ENCODE measurements around the gene NUDCD3. TPM values are rescaled to one million over a fixed set of nuclear protein-coding genes. Genes with fewer than 3 reads are reported as not detected.
"Not testable (repeated sequence)": the region's sequence is repeated elsewhere in the genome, so short reads cannot be mapped to it uniquely, and the experiment has no call there.

Gene NUDCD3
- total RNA-seq, 2 donors from 2014 or later = 105 to 120 TPM

GRCh38 chr7:44447874-44448425 lies 42.5 kb downstream of the NUDCD3 start:
- no peak for ATAC-seq (replicated peaks in 1 of 2)
- H3K4me1 Mint-ChIP-seq (ENCODE audit: low read depth) = peaks cover 48% of the 10 kb centered on the region
- no peak overlapping the region for H3K27ac Mint-ChIP-seq
- no peaks in the 10 kb centered on the region for H3K27me3 Mint-ChIP-seq (ENCODE audit: low read depth)
- no peaks in the 10 kb centered on the region for H3K9me3 Mint-ChIP-seq
- DNase-seq = no peak
- H3K4me3 Mint-ChIP-seq = no peak overlapping the region
- H3K36me3 Mint-ChIP-seq (ENCODE audit: insufficient read depth in 2 of 2) = peaks cover 22 to 31% of the 10 kb centered on the region in 2 donors

DNA sequence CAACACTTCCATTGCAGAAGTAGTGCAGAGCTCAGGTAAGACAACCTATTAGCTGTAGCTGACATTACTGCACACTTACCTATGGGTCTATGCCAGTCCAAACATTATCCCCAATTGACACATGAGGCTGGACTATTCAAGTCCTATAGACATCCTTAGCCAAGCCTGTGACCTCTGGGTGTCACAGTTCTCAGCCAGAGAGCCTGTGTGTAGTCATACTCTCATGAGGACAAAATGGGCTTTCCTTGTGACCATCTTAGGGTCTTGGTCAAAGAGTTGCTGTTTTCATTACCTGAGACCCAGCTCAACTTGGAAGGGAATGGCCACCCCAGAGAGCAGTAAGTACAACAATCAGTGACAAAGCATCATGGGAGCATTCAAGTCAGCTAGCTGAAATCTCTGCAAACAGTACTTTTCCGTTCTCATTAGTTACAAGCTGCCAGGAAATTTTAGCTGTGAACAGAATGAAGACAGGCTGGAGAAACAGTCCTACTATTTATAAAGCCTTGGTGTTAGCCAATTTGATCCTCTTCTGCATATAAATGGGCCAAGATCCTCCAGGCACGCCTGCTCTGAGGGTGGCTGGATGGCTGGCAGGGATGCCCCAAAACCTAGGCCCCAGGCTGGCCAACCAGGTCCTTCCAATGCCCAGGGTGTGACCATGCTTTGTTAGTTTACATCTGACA lies 44.3 kb downstream of the NUDCD3 start:
- no peak for ATAC-seq (replicated peaks in 1 of 2)
- Mint-ChIP-seq H3K4me3 (no peak overlapping the region), H3K9me3 (no peaks in the 10 kb centered on the region), H3K27ac (no peak overlapping the region), H3K4me1 (ENCODE audit: low read depth) (peaks cover 52% of the 10 kb centered on the region), H3K27me3 (ENCODE audit: low read depth) (no peaks in the 10 kb centered on the region), H3K36me3 (ENCODE audit: insufficient read depth in 2 of 2) (peaks cover 17 to 23% of the 10 kb centered on the region in 2 donors)
- DNase-seq = no peak

- peak in 1 of 2 donors; percentile 60 for ATAC-seq (replicated peaks in 1 of 2)
- no peak for DNase-seq
- H3K4me3 Mint-ChIP-seq = no peak overlapping the region
- H3K9me3 Mint-ChIP-seq = no peaks in the 10 kb centered on the region
- H3K27me3 Mint-ChIP-seq (ENCODE audit: low read depth) = no peaks in the 10 kb centered on the region
- H3K27ac Mint-ChIP-seq = peak overlapping the region; percentile 4
- peaks cover 9 to 15% of the 10 kb centered on the region in 2 donors for H3K36me3 Mint-ChIP-seq (ENCODE audit: insufficient read depth in 2 of 2)
- H3K4me1 Mint-ChIP-seq (ENCODE audit: low read depth) = peaks cover 58% of the 10 kb centered on the region
Observed at GRCh38 chr7:44441079-44441478, 49.4 kb downstream of the NUDCD3 start.

- H3K4me1 Mint-ChIP-seq (ENCODE audit: low read depth) = peaks cover 62% of the 10 kb centered on the region
- peaks cover 9 to 13% of the 10 kb centered on the region in 2 donors for H3K36me3 Mint-ChIP-seq (ENCODE audit: insufficient read depth in 2 of 2)
- no peaks in the 10 kb centered on the region for H3K9me3 Mint-ChIP-seq
- peak overlapping the region; percentile 4 for H3K27ac Mint-ChIP-seq
- H3K4me3 Mint-ChIP-seq = no peak overlapping the region
- ATAC-seq (replicated peaks in 1 of 2) (peak in 1 of 2 donors; percentile 39), DNase-seq (no peak)
- H3K27me3 Mint-ChIP-seq (ENCODE audit: low read depth) = no peaks in the 10 kb centered on the region
Observed at GRCh38 chr7:44440577-44441078, 49.8 kb downstream of the NUDCD3 start.

DNA sequence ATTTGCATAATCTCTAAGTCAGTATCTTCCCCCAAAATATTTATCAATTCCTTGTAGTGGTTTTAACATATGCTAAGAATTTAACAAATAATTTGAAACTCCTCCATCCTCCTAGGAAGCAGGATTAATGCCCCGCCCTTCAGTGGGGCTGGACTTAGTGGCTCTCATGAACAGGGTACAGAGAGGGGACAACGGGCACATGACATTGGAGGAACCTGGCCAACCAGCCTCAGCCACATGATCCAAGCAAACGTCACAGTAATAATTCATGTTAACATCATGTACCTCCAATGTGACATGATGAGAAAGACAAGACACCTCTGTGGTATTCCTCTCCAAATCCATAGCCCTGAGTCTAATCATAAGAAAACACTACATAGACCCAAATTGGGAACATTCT lies 50.5 kb downstream of the NUDCD3 start:
- H3K9me3 Mint-ChIP-seq = no peaks in the 10 kb centered on the region
- ATAC-seq (replicated peaks in 1 of 2) (no peak), DNase-seq (no peak)
- H3K27me3 Mint-ChIP-seq (ENCODE audit: low read depth) = no peaks in the 10 kb centered on the region
- H3K4me3 Mint-ChIP-seq = no peak overlapping the region
- H3K4me1 Mint-ChIP-seq (ENCODE audit: low read depth) = peaks cover 60% of the 10 kb centered on the region
- no peak overlapping the region for H3K27ac Mint-ChIP-seq
- H3K36me3 Mint-ChIP-seq (ENCODE audit: insufficient read depth in 2 of 2) = peaks cover 4 to 7% of the 10 kb centered on the region in 2 donors

GRCh38 chr7:44438816-44439215 lies 51.6 kb downstream of the NUDCD3 start:
- H3K4me3 Mint-ChIP-seq = no peak overlapping the region
- no peak overlapping the region for H3K27ac Mint-ChIP-seq
- no peaks in the 10 kb centered on the region for H3K27me3 Mint-ChIP-seq (ENCODE audit: low read depth)
- no peak for ATAC-seq (replicated peaks in 1 of 2)
- H3K4me1 Mint-ChIP-seq (ENCODE audit: low read depth) = peaks cover 62% of the 10 kb centered on the region
- DNase-seq = no peak
- peaks cover 1 to 9% of the 10 kb centered on the region in 2 donors for H3K36me3 Mint-ChIP-seq (ENCODE audit: insufficient read depth in 2 of 2)
- H3K9me3 Mint-ChIP-seq = no peaks in the 10 kb centered on the region

- DNase-seq (no peak), ATAC-seq (replicated peaks in 1 of 2) (no peak)
- Mint-ChIP-seq H3K27me3 (ENCODE audit: low read depth) (no peaks in the 10 kb centered on the region), H3K27ac (no peak overlapping the region), H3K4me3 (no peak overlapping the region), H3K4me1 (ENCODE audit: low read depth) (peaks cover 43% of the 10 kb centered on the region), H3K36me3 (ENCODE audit: insufficient read depth in 2 of 2) (peaks cover 4 to 12% of the 10 kb centered on the region in 2 donors), H3K9me3 (no peaks in the 10 kb centered on the region)
Observed at GRCh38 chr7:44434201-44434600, 56.3 kb downstream of the NUDCD3 start.

GRCh38 chr7:44433255-44434022 lies 57.0 kb downstream of the NUDCD3 start:
- no peak for ATAC-seq (replicated peaks in 1 of 2)
- H3K4me3 Mint-ChIP-seq = no peak overlapping the region
- H3K27ac Mint-ChIP-seq = no peak overlapping the region

DNA sequence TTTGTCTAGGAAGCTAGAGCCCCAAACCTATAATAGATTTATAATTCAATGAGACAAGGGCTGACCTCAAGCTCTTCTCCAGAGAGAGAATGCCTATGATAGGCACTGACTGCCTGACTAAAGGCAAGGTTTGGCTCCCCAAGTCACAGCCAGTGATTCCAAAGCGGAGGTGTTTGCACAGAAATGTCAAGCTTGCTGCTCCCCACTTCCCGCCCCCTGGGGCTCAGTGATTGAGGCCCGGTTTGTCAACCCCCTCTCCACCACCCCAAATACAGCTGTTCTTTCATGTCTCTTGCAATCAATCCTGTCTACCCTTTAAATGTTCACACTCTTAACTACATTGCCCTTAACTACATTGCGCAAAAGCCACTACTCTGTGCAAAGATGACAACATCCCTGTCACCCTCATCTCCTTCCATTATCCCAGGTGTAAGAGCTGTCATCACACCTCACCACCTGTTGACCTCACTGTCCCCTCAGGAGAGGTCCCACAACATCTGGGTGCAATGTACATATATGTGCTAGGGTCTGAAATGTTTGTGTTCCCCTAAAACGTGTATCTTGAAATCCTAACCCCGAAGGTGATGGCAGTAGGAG lies 58.0 kb downstream of the NUDCD3 start:
- DNase-seq (no peak), ATAC-seq (replicated peaks in 1 of 2) (no peak)
- Mint-ChIP-seq H3K27me3 (ENCODE audit: low read depth) (no peaks in the 10 kb centered on the region), H3K36me3 (ENCODE audit: insufficient read depth in 2 of 2) (peaks cover 4 to 11% of the 10 kb centered on the region in 2 donors), H3K4me1 (ENCODE audit: low read depth) (peaks cover 45% of the 10 kb centered on the region), H3K27ac (no peak overlapping the region), H3K9me3 (no peaks in the 10 kb centered on the region), H3K4me3 (no peak overlapping the region)

More at GRCh38 chr7:44433255-44434022, 57.0 kb downstream of the NUDCD3 start:
- peaks cover 42% of the 10 kb centered on the region for H3K4me1 Mint-ChIP-seq (ENCODE audit: low read depth)
- H3K36me3 Mint-ChIP-seq (ENCODE audit: insufficient read depth in 2 of 2) = peaks cover 4 to 8% of the 10 kb centered on the region in 2 donors
- no peaks in the 10 kb centered on the region for H3K9me3 Mint-ChIP-seq
- DNase-seq = no peak
- H3K27me3 Mint-ChIP-seq (ENCODE audit: low read depth) = no peaks in the 10 kb centered on the region

GRCh38 chr7:44431091-44431608 lies 59.3 kb downstream of the NUDCD3 start:
- H3K36me3 Mint-ChIP-seq (ENCODE audit: insufficient read depth in 2 of 2) = peaks cover 3 to 15% of the 10 kb centered on the region in 2 donors
- peak; percentile 38 to 47 for ATAC-seq (replicated peaks in 1 of 2)
- no peak for DNase-seq
- no peaks in the 10 kb centered on the region for H3K27me3 Mint-ChIP-seq (ENCODE audit: low read depth)
- peaks cover 32% of the 10 kb centered on the region for H3K4me1 Mint-ChIP-seq (ENCODE audit: low read depth)
- peak overlapping the region; percentile 62 for H3K27ac Mint-ChIP-seq
- no peaks in the 10 kb centered on the region for H3K9me3 Mint-ChIP-seq
- no peak overlapping the region for H3K4me3 Mint-ChIP-seq

DNA sequence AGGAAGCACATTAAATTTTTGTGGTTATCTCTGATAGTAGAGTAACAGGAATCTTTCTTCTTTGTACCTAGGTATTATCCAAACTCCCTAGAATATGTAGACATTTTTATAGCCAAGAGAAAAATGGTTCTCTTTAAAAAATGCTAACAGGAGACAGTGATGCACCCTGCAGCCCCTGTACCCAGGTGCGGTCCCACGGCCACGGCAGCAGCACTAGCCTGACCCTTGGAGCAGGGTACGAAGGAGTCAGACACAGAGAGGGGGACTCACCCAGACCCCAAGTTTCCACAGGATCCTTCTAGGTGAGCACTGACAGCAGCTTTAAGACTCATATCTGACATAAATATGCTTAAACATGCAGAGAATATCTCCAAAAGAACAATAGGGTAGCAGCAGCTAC lies 60.4 kb downstream of the NUDCD3 start:
- peaks cover 5 to 23% of the 10 kb centered on the region in 2 donors for H3K36me3 Mint-ChIP-seq (ENCODE audit: insufficient read depth in 2 of 2)
- peaks cover 22% of the 10 kb centered on the region for H3K4me1 Mint-ChIP-seq (ENCODE audit: low read depth)

GRCh38 chr7:44424762-44425161 lies 65.7 kb downstream of the NUDCD3 start:
- not testable (repeated sequence) for H3K9me3 Mint-ChIP-seq

More for the DNA sequence above, 60.4 kb downstream of the NUDCD3 start:
- H3K27me3 Mint-ChIP-seq (ENCODE audit: low read depth) = no peaks in the 10 kb centered on the region
- no peak overlapping the region for H3K4me3 Mint-ChIP-seq
- DNase-seq (no peak), ATAC-seq (replicated peaks in 1 of 2) (no peak)
- H3K27ac Mint-ChIP-seq = no peak overlapping the region
- no peaks in the 10 kb centered on the region for H3K9me3 Mint-ChIP-seq

More at GRCh38 chr7:44424762-44425161, 65.7 kb downstream of the NUDCD3 start:
- not testable (repeated sequence) for DNase-seq; H3K27ac Mint-ChIP-seq; H3K27me3 Mint-ChIP-seq (ENCODE audit: low read depth); ATAC-seq (replicated peaks in 1 of 2); H3K4me3 Mint-ChIP-seq
- H3K36me3 Mint-ChIP-seq (ENCODE audit: insufficient read depth in 2 of 2) = peaks cover 5 to 30% of the 10 kb centered on the region in 2 donors
- peaks cover 21% of the 10 kb centered on the region for H3K4me1 Mint-ChIP-seq (ENCODE audit: low read depth)

All from activated T-cell treated with anti-CD3 and anti-CD28 coated beads, Interleukin-2, amount 50 U/mL, for 72 hours (primary cell).